ENCODE data around the gene SPATS1. TPM values are rescaled to one million over a fixed set of nuclear protein-coding genes. Genes with fewer than 3 reads are reported as not detected.
"Not testable (repeated sequence)": the region's sequence is repeated elsewhere in the genome, so short reads cannot be mapped to it uniquely, and the experiment has no call there.

The SPATS1 gene
- total RNA-seq, 4 donors from 2014 or later = not detected

GRCh38 chr6:44310241-44310640, 32.2 kb upstream of the SPATS1 start:
- DNase-seq = no peak
- Histone ChIP-seq H3K36me3 (peaks cover 18 to 67% (median 24%) of the 10 kb centered on the region in 3 donors), H3K4me1 (peaks cover 6 to 19% (median 11%) of the 10 kb centered on the region in 3 donors), H3K27ac (no peak overlapping the region), H3K9me3 (no peaks in the 10 kb centered on the region), H3K27me3 (no peaks in the 10 kb centered on the region), H3K4me3 (no peak overlapping the region)
- WGBS, 2 donors = 88 to 92% methylated on average over 3 of the region's 3 CpGs
- intact Hi-C loops (cut with DNase I) = no loop called here
- no peak for TF ChIP-seq POLR2A (IDR thresholded peaks at IDR 0.05)
- no peak for TF ChIP-seq CTCF (IDR thresholded peaks at IDR 0.05)

- Histone ChIP-seq H3K27ac (peak overlapping the region in 2 of 4 donors; percentile 89 to 90), H3K4me3 (no peak overlapping the region), H3K9me3 (no peaks in the 10 kb centered on the region), H3K36me3 (peaks cover 12 to 56% (median 18%) of the 10 kb centered on the region in 3 donors), H3K4me1 (peaks cover 6 to 19% (median 11%) of the 10 kb centered on the region in 3 donors), H3K27me3 (no peaks in the 10 kb centered on the region)
- TF ChIP-seq CTCF (IDR thresholded peaks at IDR 0.05) = no peak
- no peak for TF ChIP-seq POLR2A (IDR thresholded peaks at IDR 0.05)
- DNase-seq = no peak
- WGBS, 2 donors = 66 to 89% methylated on average over 2 of the region's 2 CpGs
- intact Hi-C loops (cut with DNase I) = no loop called here
Measured at GRCh38 chr6:44311304-44311703, 31.1 kb upstream of the SPATS1 start.

GRCh38 chr6:44311767-44312166, 30.7 kb upstream of the SPATS1 start:
- Histone ChIP-seq H3K36me3 (peaks cover 8 to 51% (median 17%) of the 10 kb centered on the region in 3 donors), H3K27ac (peak overlapping the region in 3 of 4 donors; percentile 16 to 90 (median 89)), H3K9me3 (no peaks in the 10 kb centered on the region), H3K4me3 (peak overlapping the region in 1 of 4 donors; percentile 81), H3K4me1 (peaks cover 6 to 19% (median 11%) of the 10 kb centered on the region in 3 donors), H3K27me3 (no peaks in the 10 kb centered on the region)
- TF ChIP-seq POLR2A (IDR thresholded peaks at IDR 0.05) (no peak), CTCF (IDR thresholded peaks at IDR 0.05) (no peak)
- intact Hi-C loops (cut with DNase I) = no loop called here
- no peak for DNase-seq
- 81 to 85% methylated on average over 2 to 3 of the region's 3 CpGs for WGBS, 2 donors

- TF ChIP-seq CTCF (IDR thresholded peaks at IDR 0.05) (peak; percentile 88 to 96 (median 91)), POLR2A (IDR thresholded peaks at IDR 0.05) (peak in 2 of 4 donors; percentile 37 to 70)
- no peaks in the 10 kb centered on the region for H3K9me3 ChIP-seq
- 2 to 6% methylated on average over 10 to 19 of the region's 52 CpGs for WGBS, 2 donors
- peak within 1 kb of the TSS; percentile 84 to 90 (median 88) for H3K27ac ChIP-seq
- peaks cover 6 to 19% (median 11%) of the 10 kb centered on the region in 3 donors for H3K4me1 ChIP-seq
- H3K27me3 ChIP-seq = no peaks in the 10 kb centered on the region
- peak within 1 kb of the TSS; percentile 73 to 88 (median 82) for H3K4me3 ChIP-seq
- intact Hi-C loops (cut with DNase I) = no loop called here
- peaks cover 0 to 38% (median 8%) of the 10 kb centered on the region in 3 donors for H3K36me3 ChIP-seq
- DNase-seq = peak; percentile 27
Measured at GRCh38 chr6:44312901-44313788, 29.3 kb upstream of the SPATS1 start, which contains the start of gene AARS2. AARS2 (minus strand) TSS chr6:44313347; CDS start chr6:44313323, 24 bp downstream.

GRCh38 chr6:44314657-44315056, 27.8 kb upstream of the SPATS1 start:
- Histone ChIP-seq H3K4me1 (peaks cover 6 to 19% (median 11%) of the 10 kb centered on the region in 3 donors), H3K27me3 (peaks cover 0 to 13% (median 0%) of the 10 kb centered on the region in 4 donors), H3K36me3 (peaks cover 0 to 22% (median 8%) of the 10 kb centered on the region in 3 donors)
- DNase-seq; H3K9me3 ChIP-seq; intact Hi-C loops (cut with DNase I); H3K27ac ChIP-seq; H3K4me3 ChIP-seq: not testable (repeated sequence)
- 83 to 87% methylated on average over 7 to 8 of the region's 8 CpGs for WGBS, 2 donors

Data from esophagus squamous epithelium (tissue), 5 donors.